ENCODE data around the gene ENO2. TPM values are rescaled to one million over a fixed set of nuclear protein-coding genes. Genes with fewer than 3 reads are reported as not detected.
A peak's percentile ranks its signal among the peaks of the same experiment; 100 is the strongest.
"Not testable (repeated sequence)": the region's sequence is repeated elsewhere in the genome, so short reads cannot be mapped to it uniquely, and the experiment has no call there.

The ENO2 gene
- total RNA-seq, 1 donor from 2014 or later: 12.0 TPM

GRCh38 chr12:6883683-6884082 is 30.7 kb upstream of the ENO2 start:
- intact Hi-C loops (cut with micrococcal nuclease): no loop called here
- ATAC-seq (no peak), DNase-seq (no peak)

- DNase-seq: no peak
- no peak for ATAC-seq
- intact Hi-C loops (cut with micrococcal nuclease): no loop called here
These were observed 29.8 kb upstream of the ENO2 start for GRCh38 chr12:6884539-6884938.

- intact Hi-C loops (cut with micrococcal nuclease); DNase-seq; ATAC-seq: not testable (repeated sequence)
These were observed 28.0 kb upstream of the ENO2 start for GRCh38 chr12:6886206-6886999.

GRCh38 chr12:6887460-6887859 is 26.9 kb upstream of the ENO2 start:
- DNase-seq: no peak
- ATAC-seq: no peak
- intact Hi-C loops (cut with micrococcal nuclease): no loop called here

- ATAC-seq (no peak), DNase-seq (no peak)
- intact Hi-C loops (cut with micrococcal nuclease): no loop called here
These were observed 26.0 kb upstream of the ENO2 start for GRCh38 chr12:6888360-6888759.

- DNase-seq; intact Hi-C loops (cut with micrococcal nuclease); ATAC-seq: not testable (repeated sequence)
These were observed 25.6 kb upstream of the ENO2 start for GRCh38 chr12:6888794-6889193.

- ATAC-seq; DNase-seq; intact Hi-C loops (cut with micrococcal nuclease): not testable (repeated sequence)
These were observed 24.4 kb upstream of the ENO2 start for GRCh38 chr12:6889775-6890573.

GRCh38 chr12:6890789-6891645 is 23.4 kb upstream of the ENO2 start:
- ATAC-seq: peak; percentile 98
- peak; percentile 100 for DNase-seq
- intact Hi-C loops (cut with micrococcal nuclease): no loop called here

GRCh38 chr12:6891646-6892001 is 22.8 kb upstream of the ENO2 start:
- peak; percentile 2 for ATAC-seq
- no peak for DNase-seq
- intact Hi-C loops (cut with micrococcal nuclease): no loop called here

GRCh38 chr12:6892683-6893082 is 21.7 kb upstream of the ENO2 start:
- intact Hi-C loops (cut with micrococcal nuclease); ATAC-seq; DNase-seq: not testable (repeated sequence)

GRCh38 chr12:6894321-6894720 is 20.1 kb upstream of the ENO2 start:
- DNase-seq (no peak), ATAC-seq (no peak)
- intact Hi-C loops (cut with micrococcal nuclease): no loop called here

- intact Hi-C loops (cut with micrococcal nuclease): no loop called here
- DNase-seq (no peak), ATAC-seq (no peak)
These were observed 17.4 kb upstream of the ENO2 start for GRCh38 chr12:6896846-6897435.

GRCh38 chr12:6899427-6899826 is 15.0 kb upstream of the ENO2 start:
- DNase-seq (no peak), ATAC-seq (no peak)
- intact Hi-C loops (cut with micrococcal nuclease): no loop called here

- DNase-seq: peak; percentile 58
- intact Hi-C loops (cut with micrococcal nuclease): no loop called here
- peak; percentile 8 for ATAC-seq
These were observed 14.4 kb upstream of the ENO2 start for GRCh38 chr12:6899837-6900519.

- intact Hi-C loops (cut with micrococcal nuclease): no loop called here
- ATAC-seq (no peak), DNase-seq (no peak)
These were observed 11.9 kb upstream of the ENO2 start for GRCh38 chr12:6902448-6902847.

GRCh38 chr12:6903722-6904121 is 10.7 kb upstream of the ENO2 start:
- ATAC-seq: no peak
- DNase-seq: no peak
- intact Hi-C loops (cut with micrococcal nuclease): no loop called here

GRCh38 chr12:6904280-6905276 is 9.8 kb upstream of the ENO2 start, which contains the start of gene LRRC23:
LRRC23 (plus strand) TSS chr12:6904822; CDS start chr12:6905634, 812 bp downstream.
- DNase-seq (peak; percentile 96), ATAC-seq (peak; percentile 97)
- intact Hi-C loops (cut with micrococcal nuclease): no loop called here

Data from left ventricle myocardium superior (tissue), 1 donor.